HEK293 (cell line): ENCODE data around the gene SCD.
A peak's percentile ranks its signal among the peaks of the same experiment; 100 is the strongest.

Source experiments
- CTCF ChIA-PET: fragments of 350-600 bp; formaldehyde crosslinking; extraction: SDS; loops from one replicate; lab custom pipeline; 2021; ENCODE audit warnings: antibody characterized with exemption; lab: Yijun Ruan, JAX
- POLR2A ChIA-PET: fragments of 300-600 bp; formaldehyde crosslinking; extraction: SDS; loops from one replicate; lab custom pipeline; 2020; ENCODE audit warnings: antibody characterized with exemption, inconsistent platforms; lab: Yijun Ruan, JAX
- H3K27ac ChIP-seq: fragments of 200-500 bp; sonication (Bioruptor generic); 2 replicates; pipeline ENCODE4 v1.5.1; 2014; ENCODE audit warnings: low read depth, low read length, control low read depth, inconsistent platforms; ENCODE audit errors: extremely low read depth
- H3K36me3 ChIP-seq, 2 experiments: fragments of 200-500 bp in 1 of 2; sonication (Bioruptor generic) in 1 of 2; 1 replicate in 1 of 2; 2 replicates in 1 of 2; pipeline ENCODE4 v1.5.1; 2014 to 2017; ENCODE audit warnings: inconsistent platforms in 2 of 2, low read length in 2 of 2; ENCODE audit not compliant: control insufficient read depth in 2 of 2, insufficient read depth in 1 of 2
- H3K4me1 ChIP-seq: fragments of 200-500 bp; sonication (Bioruptor generic); 2 replicates; pipeline ENCODE4 v1.5.1; 2014; ENCODE audit warnings: mild to moderate bottlenecking, low read length, inconsistent platforms; ENCODE audit not compliant: control insufficient read depth, insufficient read depth
- H3K4me3 ChIP-seq: 2 replicates; pipeline ENCODE4 v1.5.1; 2011; ENCODE audit warnings: low read depth, mild to moderate bottlenecking, control low read depth, low read length, moderate library complexity
- H3K9me3 ChIP-seq: fragments of 200-500 bp; sonication (Bioruptor generic); 2 replicates; pipeline ENCODE4 v1.5.1; 2014; ENCODE audit warnings: low read depth, low read length, inconsistent platforms; ENCODE audit not compliant: control insufficient read depth, insufficient read depth
- GLIS2 ChIP-seq: fragments of 450-650 bp; formaldehyde crosslinking; IDR thresholded peaks from 2 replicates; pipeline ENCODE4 v1.5.1; 2016; ENCODE audit warnings: missing biosample characterization, missing genetic modification characterization
- SCRT2 ChIP-seq: fragments of 450-650 bp; formaldehyde crosslinking; IDR thresholded peaks from 2 replicates; pipeline ENCODE4 v1.5.1; 2016; ENCODE audit warnings: missing biosample characterization, missing genetic modification characterization
- YY1 ChIP-seq: fragments of 450-650 bp; formaldehyde crosslinking; IDR thresholded peaks from 2 replicates; pipeline ENCODE4 v1.5.1; 2018; ENCODE audit warnings: missing biosample characterization, missing genetic modification characterization
- ZNF133 ChIP-seq: fragments of 450-650 bp; formaldehyde crosslinking; IDR thresholded peaks from 2 replicates; pipeline ENCODE4 v1.5.1; 2016; ENCODE audit warnings: missing biosample characterization, missing genetic modification characterization
- ZNF157 ChIP-seq: fragments of 450-650 bp; formaldehyde crosslinking; IDR thresholded peaks from 2 replicates; pipeline ENCODE4 v1.5.1; 2016; ENCODE audit warnings: missing biosample characterization, missing genetic modification characterization
- ZNF184 ChIP-seq: fragments of 450-650 bp; IDR thresholded peaks from 2 replicates; pipeline ENCODE4 v1.5.1; 2018; ENCODE audit warnings: missing biosample characterization, mild to moderate bottlenecking, missing genetic modification characterization
- ZNF221 ChIP-seq: fragments of 450-650 bp; formaldehyde crosslinking; IDR thresholded peaks from 2 replicates; pipeline ENCODE4 v1.5.1; 2017; ENCODE audit warnings: missing biosample characterization, missing genetic modification characterization, borderline replicate concordance
- ZNF362 ChIP-seq: fragments of 450-650 bp; formaldehyde crosslinking; IDR thresholded peaks from 2 replicates; pipeline ENCODE4 v1.5.1; 2016; ENCODE audit warnings: missing biosample characterization, missing genetic modification characterization
- ZNF416 ChIP-seq: fragments of 450-650 bp; formaldehyde crosslinking; IDR thresholded peaks from 2 replicates; pipeline ENCODE4 v1.5.1; 2016; ENCODE audit warnings: missing biosample characterization, missing genetic modification characterization
- ZNF449 ChIP-seq: fragments of 450-650 bp; formaldehyde crosslinking; IDR thresholded peaks from 2 replicates; pipeline ENCODE4 v1.5.1; 2017; ENCODE audit warnings: missing biosample characterization, mild to moderate bottlenecking, missing genetic modification characterization, moderate library complexity
- ZNF514 ChIP-seq: fragments of 450-650 bp; formaldehyde crosslinking; IDR thresholded peaks from 2 replicates; pipeline ENCODE4 v1.5.1; 2016; ENCODE audit warnings: missing biosample characterization, missing genetic modification characterization
- ZNF626 ChIP-seq: fragments of 450-650 bp; sonication (Bioruptor Pico); formaldehyde crosslinking; IDR thresholded peaks from 2 replicates; pipeline ENCODE4 v1.5.1; 2018; ENCODE audit warnings: missing biosample characterization, missing genetic modification characterization, inconsistent platforms
- ZNF701 ChIP-seq: fragments of 450-650 bp; formaldehyde crosslinking; IDR thresholded peaks from 2 replicates; pipeline ENCODE4 v1.5.1; 2016; ENCODE audit warnings: missing biosample characterization, missing genetic modification characterization
- ZNF837 ChIP-seq: fragments of 450-650 bp; formaldehyde crosslinking; IDR thresholded peaks from 2 replicates; pipeline ENCODE4 v1.5.1; 2016; ENCODE audit warnings: missing biosample characterization, missing genetic modification characterization
- TF ChIP-seq, protein P1 (sequence below): fragments of 450-650 bp; formaldehyde crosslinking; IDR thresholded peaks from 2 replicates; pipeline ENCODE4 v1.5.1; 2016; ENCODE audit warnings: missing biosample characterization, missing genetic modification characterization, borderline replicate concordance
- TF ChIP-seq, protein P2 (sequence below): fragments of 450-650 bp; formaldehyde crosslinking; IDR thresholded peaks from 2 replicates; pipeline ENCODE4 v1.5.0; 2017; ENCODE audit warnings: missing biosample characterization, missing genetic modification characterization, borderline replicate concordance

The SCD gene

DNA sequence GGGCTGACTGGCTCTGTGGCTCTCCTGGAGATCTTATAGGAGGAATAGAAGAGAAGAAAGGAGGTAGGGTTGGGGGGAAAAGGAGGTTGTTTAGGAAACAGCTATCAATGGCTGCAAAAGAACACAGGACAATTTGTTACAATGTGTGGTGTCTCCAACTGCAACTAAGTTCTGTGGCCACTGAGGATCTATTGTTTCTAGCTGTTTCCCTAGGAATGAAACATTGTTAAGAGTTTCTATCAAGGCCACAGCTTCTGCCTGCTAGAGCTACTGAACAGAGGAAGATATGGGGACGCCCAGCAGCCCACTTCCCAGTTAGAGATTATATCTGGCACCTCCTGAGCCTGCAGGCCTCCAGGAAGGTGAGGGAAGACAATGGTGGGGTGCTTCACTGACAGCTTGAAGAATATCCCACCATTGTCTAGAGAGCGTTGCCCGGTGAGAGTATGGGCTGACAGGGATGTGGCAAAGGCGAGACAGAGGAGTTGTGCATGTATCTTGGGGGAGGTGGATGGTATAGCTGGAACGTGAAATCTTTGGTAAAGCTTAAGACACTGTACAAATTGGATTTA, 4.0 kb downstream of the SCD start:
- peaks cover 18% of the 10 kb centered on the region for H3K4me1 ChIP-seq
- no peaks in the 10 kb centered on the region for H3K9me3 ChIP-seq
- peak overlapping the region; percentile 25; the same call in 1 of the 2 replicates for H3K27ac ChIP-seq
- POLR2A ChIA-PET = interaction anchor here (1.5 kb wide), 1 partner anchor 27 kb away, joined by 3 read pairs; no protein-coding TSS in a partner anchor
- CTCF ChIA-PET = interaction anchor here (0.6 to 20.2 kb wide), 5 partner anchors 10 to 240 kb away, joined by 3 to 342 read pairs (median 6); no protein-coding TSS in a partner anchor
- H3K4me3 ChIP-seq = no peak overlapping the region
- TF ChIP-seq, protein P1, sequence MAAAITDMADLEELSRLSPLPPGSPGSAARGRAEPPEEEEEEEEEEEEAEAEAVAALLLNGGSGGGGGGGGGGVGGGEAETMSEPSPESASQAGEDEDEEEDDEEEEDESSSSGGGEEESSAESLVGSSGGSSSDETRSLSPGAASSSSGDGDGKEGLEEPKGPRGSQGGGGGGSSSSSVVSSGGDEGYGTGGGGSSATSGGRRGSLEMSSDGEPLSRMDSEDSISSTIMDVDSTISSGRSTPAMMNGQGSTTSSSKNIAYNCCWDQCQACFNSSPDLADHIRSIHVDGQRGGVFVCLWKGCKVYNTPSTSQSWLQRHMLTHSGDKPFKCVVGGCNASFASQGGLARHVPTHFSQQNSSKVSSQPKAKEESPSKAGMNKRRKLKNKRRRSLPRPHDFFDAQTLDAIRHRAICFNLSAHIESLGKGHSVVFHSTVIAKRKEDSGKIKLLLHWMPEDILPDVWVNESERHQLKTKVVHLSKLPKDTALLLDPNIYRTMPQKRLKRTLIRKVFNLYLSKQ = no peak
- TF ChIP-seq ZNF157 (tag by site-specific recombination) (no peak), ZNF626 (no peak), ZNF701 (tag by site-specific recombination) (no peak), ZNF221 (tag by site-specific recombination) (no peak), ZNF184 (tag by site-specific recombination) (no peak), SCRT2 (tag by site-specific recombination) (no peak), ZNF837 (tag by site-specific recombination) (no peak), ZNF133 (tag by site-specific recombination) (no peak), ZNF416 (tag by site-specific recombination) (no peak), GLIS2 (tag by site-specific recombination) (no peak), ZNF514 (tag by site-specific recombination) (no peak), ZNF362 (tag by site-specific recombination) (no peak)
- TF ChIP-seq, protein P2, sequence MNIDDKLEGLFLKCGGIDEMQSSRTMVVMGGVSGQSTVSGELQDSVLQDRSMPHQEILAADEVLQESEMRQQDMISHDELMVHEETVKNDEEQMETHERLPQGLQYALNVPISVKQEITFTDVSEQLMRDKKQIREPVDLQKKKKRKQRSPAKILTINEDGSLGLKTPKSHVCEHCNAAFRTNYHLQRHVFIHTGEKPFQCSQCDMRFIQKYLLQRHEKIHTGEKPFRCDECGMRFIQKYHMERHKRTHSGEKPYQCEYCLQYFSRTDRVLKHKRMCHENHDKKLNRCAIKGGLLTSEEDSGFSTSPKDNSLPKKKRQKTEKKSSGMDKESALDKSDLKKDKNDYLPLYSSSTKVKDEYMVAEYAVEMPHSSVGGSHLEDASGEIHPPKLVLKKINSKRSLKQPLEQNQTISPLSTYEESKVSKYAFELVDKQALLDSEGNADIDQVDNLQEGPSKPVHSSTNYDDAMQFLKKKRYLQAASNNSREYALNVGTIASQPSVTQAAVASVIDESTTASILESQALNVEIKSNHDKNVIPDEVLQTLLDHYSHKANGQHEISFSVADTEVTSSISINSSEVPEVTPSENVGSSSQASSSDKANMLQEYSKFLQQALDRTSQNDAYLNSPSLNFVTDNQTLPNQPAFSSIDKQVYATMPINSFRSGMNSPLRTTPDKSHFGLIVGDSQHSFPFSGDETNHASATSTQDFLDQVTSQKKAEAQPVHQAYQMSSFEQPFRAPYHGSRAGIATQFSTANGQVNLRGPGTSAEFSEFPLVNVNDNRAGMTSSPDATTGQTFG (tag by site-specific recombination) = no peak
- H3K36me3 ChIP-seq = peaks cover 51 to 77% of the 10 kb centered on the region in 2 experiments

- no peak overlapping the region for H3K4me3 ChIP-seq
- no peak overlapping the region for H3K27ac ChIP-seq
- CTCF ChIA-PET = interaction anchor here (0.8 to 1.8 kb wide), 3 partner anchors 11 to 602 kb away, joined by 3 to 7 read pairs (median 4); no protein-coding TSS in a partner anchor
- peak; percentile 90 for TF ChIP-seq ZNF449
- TF ChIP-seq YY1 (tag by site-specific recombination) = no peak
- H3K9me3 ChIP-seq = no peaks in the 10 kb centered on the region
- H3K36me3 ChIP-seq = peaks cover 75 to 91% of the 10 kb centered on the region in 2 experiments
- peaks cover 16% of the 10 kb centered on the region for H3K4me1 ChIP-seq
- POLR2A ChIA-PET = interaction anchor here (2.3 kb wide), 1 partner anchor 11 kb away, joined by 6 read pairs; no protein-coding TSS in a partner anchor
Observed at GRCh38 chr10:100353770-100354485, 6.9 kb downstream of the SCD start.
